D721Med (cell line): ENCODE data around the gene HRCT1.
A peak's percentile ranks its signal among the peaks of the same experiment; 100 is the strongest.

ENCODE experiments used
- DNase-seq: peaks from one replicate; pipeline ENCODE4 v3.0.0; 2011; ENCODE audit warnings: low spot score; ENCODE audit not compliant: insufficient read length
- FAIRE-seq: peaks from 2 replicates; lab custom pipeline; 2011; peaks lifted over from hg19 to GRCh38; lab: Jason Lieb, UNC
- CTCF ChIP-seq: IDR thresholded peaks from 2 replicates; pipeline ENCODE4 v1.5.1; 2012; ENCODE audit warnings: mild to moderate bottlenecking, control low read depth; ENCODE audit not compliant: insufficient read depth; ENCODE audit errors: missing control alignments

Gene HRCT1

GRCh38 chr9:35954942-35955546, 49.0 kb downstream of the HRCT1 start:
- DNase-seq (no peak), FAIRE-seq (peak; percentile 84)
- TF ChIP-seq CTCF, result peak; percentile 91

GRCh38 chr9:35956651-35957050, 50.6 kb downstream of the HRCT1 start:
- TF ChIP-seq CTCF, result no peak
- no peak for FAIRE-seq
- DNase-seq, result no peak
